Epithelial cell of prostate (primary cell): ENCODE results near the gene DPF3.

Experiments
- DNase-seq: peaks from one replicate; pipeline ENCODE4 v3.0.0-alpha.2; 2011; ENCODE audit warnings: low read depth, low spot score
- H3K27ac ChIP-seq: fragments of 450-650 bp; 2 replicates; pipeline ENCODE4 v1.5.1; 2017; ENCODE audit warnings: mild to moderate bottlenecking

The DPF3 gene

GRCh38 chr14:72663956-72664650 is 229.8 kb downstream of the DPF3 start:
- DNase-seq, result no peak
- H3K27ac ChIP-seq, result peak overlapping the region; percentile 82

DNA sequence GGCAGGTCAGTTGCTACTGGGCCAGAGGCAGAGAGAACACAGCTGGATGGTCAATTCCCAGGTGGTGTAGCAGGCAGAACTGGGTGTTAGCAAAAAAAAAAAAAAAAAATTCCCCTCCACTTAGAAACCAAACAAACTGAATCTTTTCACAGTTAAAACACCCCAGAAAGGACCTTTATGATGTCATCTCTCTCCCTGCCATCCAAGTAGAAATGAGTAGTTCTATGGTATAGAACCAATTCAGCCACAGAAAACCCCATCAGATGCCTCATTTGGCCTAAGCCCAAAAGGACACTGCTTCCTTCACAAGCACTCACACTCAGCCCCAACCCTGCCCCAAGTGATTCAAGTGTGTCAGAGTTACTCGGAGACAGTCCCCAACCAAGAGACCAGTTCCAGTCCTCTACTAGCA is 230.8 kb downstream of the DPF3 start:
- no peak for DNase-seq
- no peak overlapping the region for H3K27ac ChIP-seq

- no peak overlapping the region for H3K27ac ChIP-seq
- DNase-seq, result no peak
Measured at GRCh38 chr14:72662214-72662613, 231.7 kb downstream of the DPF3 start.

DNA sequence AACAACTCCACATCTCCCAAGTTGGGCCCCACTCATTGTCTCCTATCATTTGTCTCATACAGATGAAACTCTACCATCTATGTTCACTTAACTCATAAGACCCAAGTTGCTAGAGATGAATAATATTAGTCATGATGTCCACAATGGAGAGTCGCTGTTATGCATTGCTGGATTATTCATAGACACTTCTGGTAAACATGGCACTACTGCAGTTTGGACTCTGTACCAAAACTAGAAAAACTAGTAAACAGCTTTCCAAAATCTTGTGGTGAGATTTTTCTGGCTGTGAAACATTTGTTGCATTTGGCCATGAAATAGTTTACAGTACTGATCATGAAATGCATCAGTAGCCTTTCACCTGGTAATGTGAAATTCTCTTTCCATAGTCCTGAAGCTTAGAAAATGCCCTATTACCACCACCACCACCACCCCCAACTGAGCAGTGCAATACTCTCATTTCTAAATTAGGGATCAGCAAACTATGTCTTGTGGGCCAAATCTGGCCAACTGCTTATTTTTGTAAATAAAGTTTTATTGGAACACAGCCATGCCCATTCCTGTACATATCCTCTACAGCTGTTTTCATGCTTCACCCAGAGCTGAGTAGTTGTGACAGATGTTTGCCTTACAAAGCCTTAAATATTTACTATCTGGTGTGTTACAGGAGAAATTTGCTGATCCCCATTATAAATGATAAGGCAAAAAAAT is 236.5 kb downstream of the DPF3 start:
- DNase-seq, result no peak
- H3K27ac ChIP-seq, result no peak overlapping the region

DNA sequence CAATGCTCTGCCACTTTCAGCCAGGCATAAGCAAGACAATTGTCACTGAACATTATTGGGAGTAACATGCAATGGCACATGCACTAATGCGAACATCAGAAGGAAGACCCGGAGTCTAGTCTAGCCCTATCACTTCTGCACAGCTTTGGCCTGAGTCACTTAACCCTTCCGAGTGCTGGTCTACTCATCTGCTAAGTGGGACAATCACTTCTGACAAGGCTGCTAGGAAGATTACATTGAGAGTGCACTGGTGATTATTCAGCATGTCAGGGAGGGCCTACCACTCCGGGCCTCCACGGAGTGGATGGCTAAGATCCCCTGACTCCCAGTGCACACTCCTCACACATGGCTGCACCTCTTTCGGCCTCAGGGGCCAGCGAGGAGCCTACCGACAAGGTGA is 240.9 kb downstream of the DPF3 start:
- no peak for DNase-seq
- no peak overlapping the region for H3K27ac ChIP-seq

- no peak for DNase-seq
- no peak overlapping the region for H3K27ac ChIP-seq
Measured at GRCh38 chr14:72652179-72652578, 241.7 kb downstream of the DPF3 start.

- DNase-seq, result no peak
- no peak overlapping the region for H3K27ac ChIP-seq
Measured at GRCh38 chr14:72651714-72652113, 242.2 kb downstream of the DPF3 start.

- DNase-seq, result no peak
- H3K27ac ChIP-seq, result no peak overlapping the region
Measured at GRCh38 chr14:72651081-72651480, 242.8 kb downstream of the DPF3 start.

DNA sequence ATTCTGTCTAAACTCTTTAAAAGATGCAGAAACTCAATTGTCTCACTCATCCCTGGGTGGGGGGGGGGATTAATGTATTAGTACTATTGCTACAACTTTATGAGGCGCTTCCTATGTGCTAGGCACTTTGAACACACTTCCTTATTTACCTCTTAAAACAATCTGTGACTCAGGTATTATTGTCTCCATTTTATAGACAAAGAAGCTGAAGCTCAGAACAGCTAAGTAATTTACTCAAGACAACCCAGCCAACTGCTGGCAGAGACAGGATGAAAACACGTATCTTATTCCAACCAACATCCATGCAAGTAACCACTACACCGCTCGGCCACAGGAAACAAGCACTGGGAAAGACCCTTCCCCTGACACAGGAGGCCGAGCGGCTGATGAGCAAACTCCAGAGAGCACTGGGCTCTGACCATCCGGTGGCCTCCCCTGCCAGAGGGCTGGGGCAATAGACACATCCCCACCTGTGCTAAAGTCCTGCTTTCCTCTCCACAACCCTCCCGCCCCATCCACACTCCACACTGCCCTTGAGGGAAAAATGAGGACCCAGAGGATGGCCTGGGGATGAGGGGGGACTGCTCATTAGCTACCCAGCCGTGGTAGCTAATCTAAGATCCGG is 244.2 kb downstream of the DPF3 start:
- no peak for DNase-seq
- no peak overlapping the region for H3K27ac ChIP-seq

DNA sequence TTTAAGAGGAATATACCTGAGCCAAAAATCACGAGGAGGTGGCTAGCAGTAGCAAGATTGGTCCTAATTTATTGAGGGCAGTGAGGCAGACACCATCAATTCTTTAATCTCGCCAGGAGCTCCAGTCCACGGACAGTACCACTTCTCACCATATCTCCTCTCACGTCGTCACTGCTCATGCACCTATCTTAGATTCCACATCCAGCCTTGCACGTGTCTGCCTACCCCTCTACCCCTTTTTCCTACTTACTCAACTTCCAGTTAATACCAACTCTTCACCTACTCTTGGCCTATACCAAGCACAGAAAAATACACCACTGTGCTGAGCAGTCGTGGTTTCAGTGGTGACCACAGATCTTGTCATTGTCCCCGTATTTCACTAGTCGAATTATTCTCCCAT is 246.1 kb downstream of the DPF3 start:
- no peak for DNase-seq
- H3K27ac ChIP-seq, result no peak overlapping the region

DNA sequence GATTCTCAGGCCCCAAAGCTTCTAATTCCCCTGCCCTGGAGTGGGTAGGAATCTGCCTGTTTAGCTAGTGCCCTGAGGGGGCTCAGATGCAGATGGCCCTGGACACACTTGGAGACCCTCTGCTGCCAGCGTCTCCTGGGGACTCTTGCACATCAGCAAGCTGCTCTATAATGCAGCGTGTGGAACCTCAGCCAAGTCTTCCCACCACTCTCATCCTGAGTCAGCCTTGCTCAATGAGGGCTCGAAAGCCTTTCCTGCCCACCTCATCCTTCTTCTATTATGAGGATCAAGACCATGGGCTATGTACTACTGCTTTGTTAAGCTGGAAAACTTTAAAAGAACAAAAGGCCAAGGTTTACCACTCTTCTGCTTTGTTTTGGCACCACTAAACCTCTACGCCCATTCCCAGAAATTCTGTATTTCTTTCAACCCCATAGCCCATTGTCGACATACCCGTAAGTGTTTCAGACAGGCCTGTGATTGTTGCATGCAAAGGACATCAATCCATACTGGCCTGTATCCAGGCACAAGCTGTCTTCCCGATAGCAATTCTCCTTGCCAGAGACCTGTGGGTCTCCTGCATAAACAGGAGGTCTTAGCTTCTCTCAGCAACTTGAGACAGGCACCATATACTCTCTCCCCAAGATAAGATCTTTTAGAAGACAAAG is 246.9 kb downstream of the DPF3 start:
- H3K27ac ChIP-seq, result no peak overlapping the region
- DNase-seq, result no peak

- no peak for DNase-seq
- H3K27ac ChIP-seq, result no peak overlapping the region
Measured at GRCh38 chr14:72645706-72646105, 248.2 kb downstream of the DPF3 start.

DNA sequence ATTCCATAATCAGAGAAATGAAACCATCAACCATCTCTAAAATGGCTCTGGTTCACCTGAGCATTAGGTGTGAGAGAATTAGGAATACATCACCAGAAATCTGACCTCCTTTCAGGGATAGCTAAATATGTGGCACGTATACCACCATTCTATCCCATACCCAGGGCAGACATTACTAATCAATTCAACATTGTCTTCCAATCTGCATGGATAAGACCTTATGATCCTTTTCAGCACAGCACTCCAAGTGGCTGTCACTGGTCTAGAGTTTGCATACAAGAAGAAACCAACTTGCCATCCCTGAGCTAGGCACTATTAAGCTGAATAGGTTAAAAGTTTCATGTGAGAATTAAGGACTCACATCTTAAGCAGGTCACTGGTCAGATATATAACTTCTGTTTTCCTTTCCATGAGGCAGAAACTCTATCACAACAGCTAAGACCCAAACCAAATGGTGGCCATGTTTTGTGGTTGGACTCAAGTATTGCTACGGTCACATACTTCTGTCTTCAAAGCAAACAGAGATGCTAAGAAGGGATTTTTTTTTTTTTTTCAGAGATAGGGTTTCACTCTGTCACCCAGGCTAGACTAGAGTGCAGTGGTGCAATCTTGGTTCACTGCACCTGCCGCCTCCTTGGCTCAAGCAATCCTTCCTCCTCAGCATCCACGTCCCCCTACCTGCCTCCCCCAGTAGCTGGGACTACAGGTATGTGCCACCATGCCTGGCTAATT is 249.0 kb downstream of the DPF3 start:
- no peak overlapping the region for H3K27ac ChIP-seq
- no peak for DNase-seq

DNA sequence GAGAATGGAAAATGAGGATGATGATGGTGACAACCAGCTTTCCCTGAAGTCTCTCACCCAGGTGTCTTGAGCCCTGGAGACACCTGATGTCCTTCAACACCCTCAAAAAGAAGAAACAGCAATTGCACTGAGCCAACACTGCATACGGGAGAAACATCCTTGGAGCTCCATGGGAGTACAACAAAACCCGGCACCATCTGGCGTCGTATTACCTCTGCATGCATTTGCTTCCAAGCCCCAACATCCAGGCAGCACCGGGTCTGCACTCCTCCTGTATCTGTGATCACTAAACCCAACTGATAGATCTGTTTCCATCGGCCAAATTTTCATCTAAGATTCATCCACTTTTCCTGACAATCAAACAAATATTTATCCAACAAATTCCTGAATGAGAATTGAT is 249.9 kb downstream of the DPF3 start:
- no peak for DNase-seq

DNA sequence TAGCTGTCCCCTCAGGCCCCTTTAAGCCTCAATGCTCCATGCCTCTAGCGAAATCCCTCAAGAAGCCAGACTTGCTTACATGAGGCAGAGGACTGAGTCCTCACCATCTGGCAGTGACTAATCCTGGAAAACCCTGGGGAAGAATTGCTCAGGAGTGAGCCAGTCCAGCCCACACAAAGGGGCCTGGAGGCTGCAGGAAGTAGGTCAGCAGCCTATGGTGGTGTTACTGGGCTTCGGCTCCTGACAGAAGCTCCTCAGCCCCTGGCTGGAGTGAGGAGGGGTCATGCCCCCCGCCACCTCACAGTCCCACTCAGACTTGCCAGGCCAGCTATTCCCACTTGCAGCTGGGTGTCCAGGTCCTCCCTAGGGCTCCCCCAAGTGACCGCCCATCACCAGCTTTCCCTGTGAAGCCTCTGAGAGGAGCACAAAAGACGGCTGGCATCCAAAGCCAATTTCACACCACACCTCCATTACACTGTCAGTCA is 250.5 kb downstream of the DPF3 start:
- DNase-seq, result peak; percentile 69
- H3K27ac ChIP-seq, result peak overlapping the region; percentile 59

More for the DNA sequence above, 249.9 kb downstream of the DPF3 start:
- H3K27ac ChIP-seq, result peak overlapping the region; percentile 59

- H3K27ac ChIP-seq, result no peak overlapping the region
- no peak for DNase-seq
Measured at GRCh38 chr14:72640911-72641485, 252.9 kb downstream of the DPF3 start.

DNA sequence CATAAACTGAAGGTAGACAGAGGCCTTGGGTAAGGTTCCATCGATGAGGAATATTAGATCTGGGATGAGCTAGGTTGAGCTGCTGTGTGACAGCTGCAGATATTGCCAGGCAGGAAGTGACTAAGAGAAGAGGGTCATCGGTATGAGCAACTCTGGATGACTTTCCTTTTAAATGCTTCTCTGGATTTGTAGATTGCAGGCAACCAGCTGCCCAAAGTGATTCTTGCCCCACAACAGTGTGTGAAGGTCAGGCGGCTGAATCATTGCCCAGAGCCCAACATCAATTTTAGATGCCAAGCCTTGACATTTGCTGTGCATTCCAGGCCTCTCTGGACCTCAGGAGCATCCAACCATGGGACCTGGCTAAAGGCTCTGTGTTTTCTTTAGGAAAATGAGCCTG is 255.9 kb downstream of the DPF3 start:
- H3K27ac ChIP-seq, result peak overlapping the region; percentile 48
- DNase-seq, result no peak

DNA sequence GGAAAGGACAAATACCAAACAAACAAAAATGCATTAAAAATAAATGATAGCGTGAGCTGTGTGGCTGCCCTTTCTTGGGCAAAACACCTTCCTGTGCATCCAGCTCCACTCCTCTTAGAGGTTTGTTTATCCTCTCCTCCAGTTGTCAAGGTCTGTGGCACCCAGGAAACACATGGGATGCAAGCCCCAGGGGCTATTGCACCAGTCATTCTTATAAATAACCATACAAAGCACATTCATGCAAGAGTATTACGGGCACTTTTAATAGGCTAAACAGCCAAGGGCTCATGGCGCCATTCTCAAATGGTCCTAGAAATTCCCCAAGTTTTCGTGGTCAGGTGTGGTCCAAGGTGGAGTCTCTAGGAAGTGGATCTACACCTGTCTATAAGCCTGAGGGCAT is 257.0 kb downstream of the DPF3 start:
- H3K27ac ChIP-seq, result no peak overlapping the region
- no peak for DNase-seq

DNA sequence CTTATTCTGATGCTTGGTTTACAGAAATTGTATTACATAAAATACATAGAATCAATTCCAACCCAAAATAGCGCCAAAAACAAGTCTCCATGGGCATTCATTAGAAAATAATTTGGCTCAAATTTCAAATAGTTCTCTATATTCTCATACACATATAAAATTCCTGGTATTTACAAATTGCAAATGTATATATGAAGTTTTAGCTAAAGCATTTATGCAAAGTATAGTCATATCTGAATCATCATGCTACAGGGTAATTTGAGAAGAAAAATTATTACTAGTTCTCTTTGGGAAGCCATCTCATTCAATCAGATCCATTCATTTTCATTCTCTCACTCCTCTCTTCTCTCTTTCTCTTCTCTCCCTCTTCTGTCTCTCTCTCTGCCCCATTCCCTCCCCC is 257.8 kb downstream of the DPF3 start:
- H3K27ac ChIP-seq, result peak overlapping the region; percentile 2
- DNase-seq, result no peak
